ENCODE measurements around the gene METTL1. TPM values are rescaled to one million over a fixed set of nuclear protein-coding genes. Genes with fewer than 3 reads are reported as not detected.
"Not testable (repeated sequence)": the region's sequence is repeated elsewhere in the genome, so short reads cannot be mapped to it uniquely, and the experiment has no call there.

Gene METTL1
- total and polyA plus RNA-seq, 4 donors: 9.5 to 16.2 (median 15.7) TPM

GRCh38 chr12:57721846-57722608, 49.9 kb downstream of the METTL1 start:
- ATAC-seq (ENCODE audit: low FRiP score); H3K9me3 ChIP-seq (ENCODE audit: control insufficient read depth, low read length); H3K27ac ChIP-seq (ENCODE audit: low read depth in 1 of 2, low read length in 2 of 2); DNase-seq; H3K4me3 ChIP-seq (ENCODE audit: low read length in 2 of 2); H3K4me1 ChIP-seq (ENCODE audit: control insufficient read depth in 1 of 2, insufficient read depth in 2 of 2, low read length in 2 of 2); H3K36me3 ChIP-seq (ENCODE audit: control insufficient read depth in 1 of 2, insufficient read depth in 2 of 2, low read length in 1 of 2); H3K27me3 ChIP-seq (ENCODE audit: control insufficient read depth in 1 of 2, insufficient read depth in 2 of 2, low read length in 1 of 2); intact Hi-C loops (cut with DNase I): not testable (repeated sequence)
- 93 to 94% methylated on average over 16 of the region's 16 CpGs for WGBS, 2 donors

- ATAC-seq (ENCODE audit: low FRiP score) (no peak), DNase-seq (no peak)
- Histone ChIP-seq H3K4me3 (ENCODE audit: low read length in 2 of 2) (no peak overlapping the region), H3K27ac (ENCODE audit: low read depth in 1 of 2, low read length in 2 of 2) (no peak overlapping the region), H3K4me1 (ENCODE audit: control insufficient read depth in 1 of 2, insufficient read depth in 2 of 2, low read length in 2 of 2) (no peaks in the 10 kb centered on the region), H3K9me3 (ENCODE audit: control insufficient read depth, low read length) (no peaks in the 10 kb centered on the region), H3K36me3 (ENCODE audit: control insufficient read depth in 1 of 2, insufficient read depth in 2 of 2, low read length in 1 of 2) (peaks cover 3 to 15% of the 10 kb centered on the region in 2 donors), H3K27me3 (ENCODE audit: control insufficient read depth in 1 of 2, insufficient read depth in 2 of 2, low read length in 1 of 2) (no peaks in the 10 kb centered on the region)
- intact Hi-C loops (cut with DNase I): no loop called here
- WGBS, 2 donors: 84 to 88% methylated on average over 11 of the region's 11 CpGs
Measured at GRCh38 chr12:57720606-57721595, 51.0 kb downstream of the METTL1 start.

- no peaks in the 10 kb centered on the region for H3K27me3 ChIP-seq (ENCODE audit: control insufficient read depth in 1 of 2, insufficient read depth in 2 of 2, low read length in 1 of 2)
- intact Hi-C loops (cut with DNase I): no loop called here
- DNase-seq (no peak), ATAC-seq (ENCODE audit: low FRiP score) (no peak)
- 92% methylated on average over 20 of the region's 20 CpGs for WGBS, 2 donors
- peaks cover 3 to 15% of the 10 kb centered on the region in 2 donors for H3K36me3 ChIP-seq (ENCODE audit: control insufficient read depth in 1 of 2, insufficient read depth in 2 of 2, low read length in 1 of 2)
- no peak overlapping the region for H3K27ac ChIP-seq (ENCODE audit: low read depth in 1 of 2, low read length in 2 of 2)
- no peak overlapping the region for H3K4me3 ChIP-seq (ENCODE audit: low read length in 2 of 2)
- H3K9me3 ChIP-seq (ENCODE audit: control insufficient read depth, low read length): no peaks in the 10 kb centered on the region
- no peaks in the 10 kb centered on the region for H3K4me1 ChIP-seq (ENCODE audit: control insufficient read depth in 1 of 2, insufficient read depth in 2 of 2, low read length in 2 of 2)
Measured at GRCh38 chr12:57719777-57720605, 51.9 kb downstream of the METTL1 start.

GRCh38 chr12:57718641-57719528, 53.0 kb downstream of the METTL1 start:
- ATAC-seq (ENCODE audit: low FRiP score): no peak
- intact Hi-C loops (cut with DNase I): no loop called here
- H3K27me3 ChIP-seq (ENCODE audit: control insufficient read depth in 1 of 2, insufficient read depth in 2 of 2, low read length in 1 of 2): no peaks in the 10 kb centered on the region
- no peak overlapping the region for H3K4me3 ChIP-seq (ENCODE audit: low read length in 2 of 2)
- peaks cover 3 to 15% of the 10 kb centered on the region in 2 donors for H3K36me3 ChIP-seq (ENCODE audit: control insufficient read depth in 1 of 2, insufficient read depth in 2 of 2, low read length in 1 of 2)
- WGBS, 2 donors: 95% methylated on average over 15 of the region's 15 CpGs
- H3K9me3 ChIP-seq (ENCODE audit: control insufficient read depth, low read length): no peaks in the 10 kb centered on the region
- no peak for DNase-seq
- no peaks in the 10 kb centered on the region for H3K4me1 ChIP-seq (ENCODE audit: control insufficient read depth in 1 of 2, insufficient read depth in 2 of 2, low read length in 2 of 2)
- H3K27ac ChIP-seq (ENCODE audit: low read depth in 1 of 2, low read length in 2 of 2): no peak overlapping the region

Small RNA genes within 50 kb of the gene (microRNA-seq; reads per million reads assigned to microRNA genes)
- gene MIR6759: 0 reads per million in 2 donors

Other genes starting within 250 kb of the METTL1 start
- gene MBD6, start 249.3 kb downstream of the METTL1 start, total RNA-seq: 10 to 100 TPM; 65.0 to 77.4 TPM
- 10 to 100 TPM in 1 of 2 donors, 1 to 10 TPM in 1; 7.5 to 73.4 TPM for gene MBD6, start 249.3 kb downstream of the METTL1 start, polyA plus RNA-seq
- gene DCTN2, start 224.9 kb downstream of the METTL1 start, total RNA-seq: 100 to 1,000 TPM; 122 to 128 TPM
- 100 to 1,000 TPM; 138 to 159 TPM for gene DCTN2, start 224.9 kb downstream of the METTL1 start, polyA plus RNA-seq
- gene KIF5A, start 222.1 kb downstream of the METTL1 start, total RNA-seq: 1 to 10 TPM; 1.3 to 3.5 TPM
- gene KIF5A, start 222.1 kb downstream of the METTL1 start, polyA plus RNA-seq: under 1 TPM; 0.75 to 0.92 TPM
- gene PIP4K2C, start 180.9 kb downstream of the METTL1 start, total RNA-seq: 10 to 100 TPM; 25.1 to 28.4 TPM
- 10 to 100 TPM; 14.5 to 27.0 TPM for gene PIP4K2C, start 180.9 kb downstream of the METTL1 start, polyA plus RNA-seq
- gene DTX3, start 167.3 kb downstream of the METTL1 start, total RNA-seq: 10 to 100 TPM; 47.2 to 47.4 TPM
- 100 to 1,000 TPM in 1 of 2 donors, 10 to 100 TPM in 1; 14.0 to 123 TPM for gene DTX3, start 167.3 kb downstream of the METTL1 start, polyA plus RNA-seq
- 10 to 100 TPM; 72.0 to 73.0 TPM for gene ARHGEF25, start 160.7 kb downstream of the METTL1 start, total RNA-seq
- gene ARHGEF25, start 160.7 kb downstream of the METTL1 start, polyA plus RNA-seq: 100 to 1,000 TPM in 1 of 2 donors, 10 to 100 TPM in 1; 65.6 to 253 TPM
- 1 to 10 TPM; 5.9 to 6.5 TPM for gene B4GALNT1, start 138.9 kb downstream of the METTL1 start, total RNA-seq
- gene B4GALNT1, start 138.9 kb downstream of the METTL1 start, polyA plus RNA-seq: 1 to 10 TPM; 1.0 to 2.9 TPM
- gene OS9, start 78.0 kb downstream of the METTL1 start, total RNA-seq: 100 to 1,000 TPM; 208 to 252 TPM
- 100 to 1,000 TPM; 139 to 253 TPM for gene OS9, start 78.0 kb downstream of the METTL1 start, polyA plus RNA-seq
- 1 to 10 TPM; 2.6 to 3.6 TPM for gene AGAP2, start 33.4 kb downstream of the METTL1 start, total RNA-seq
- gene AGAP2, start 33.4 kb downstream of the METTL1 start, polyA plus RNA-seq: under 1 TPM; 0.18 to 0.88 TPM
- 10 to 100 TPM; 31.4 to 37.6 TPM for gene TSPAN31, start 27.1 kb downstream of the METTL1 start, total RNA-seq
- gene TSPAN31, start 27.1 kb downstream of the METTL1 start, polyA plus RNA-seq: 10 to 100 TPM; 27.4 to 40.6 TPM
- 10 to 100 TPM; 54.6 to 55.0 TPM for gene CDK4, start 19.8 kb downstream of the METTL1 start, total RNA-seq
- 10 to 100 TPM; 44.7 to 60.4 TPM for gene CDK4, start 19.8 kb downstream of the METTL1 start, polyA plus RNA-seq
- gene MARCHF9, start 17.0 kb downstream of the METTL1 start, total RNA-seq: 10 to 100 TPM; 10.8 to 17.1 TPM
- 10 to 100 TPM in 1 of 2 donors, 1 to 10 TPM in 1; 4.8 to 29.9 TPM for gene MARCHF9, start 17.0 kb downstream of the METTL1 start, polyA plus RNA-seq
- gene CYP27B1, start 5.0 kb downstream of the METTL1 start, total RNA-seq: 1 to 10 TPM in 1 of 2 donors, under 1 TPM in 1; 0.94 to 1.5 TPM
- under 1 TPM in 1 of 2 donors, not detected in 1; 0.28 TPM for gene CYP27B1, start 5.0 kb downstream of the METTL1 start, polyA plus RNA-seq
- gene EEF1AKMT3, start 509 bp upstream of the METTL1 start, total RNA-seq: 10 to 100 TPM in 1 of 2 donors, 1 to 10 TPM in 1; 8.4 to 10.9 TPM
- 1 to 10 TPM; 4.5 to 6.7 TPM for gene EEF1AKMT3, start 509 bp upstream of the METTL1 start, polyA plus RNA-seq
- 10 to 100 TPM; 15.0 to 17.2 TPM for gene TSFM, start 10.7 kb upstream of the METTL1 start, total RNA-seq
- 10 to 100 TPM; 21.4 to 22.9 TPM for gene TSFM, start 10.7 kb upstream of the METTL1 start, polyA plus RNA-seq
- gene AVIL, start 46.6 kb upstream of the METTL1 start, total RNA-seq: 10 to 100 TPM; 11.5 to 26.8 TPM
- gene AVIL, start 46.6 kb upstream of the METTL1 start, polyA plus RNA-seq: 1 to 10 TPM; 5.5 to 7.2 TPM
- gene CTDSP2, start 74.6 kb upstream of the METTL1 start, total RNA-seq: 100 to 1,000 TPM; 187 to 252 TPM
- 10 to 100 TPM; 51.2 to 91.7 TPM for gene CTDSP2, start 74.6 kb upstream of the METTL1 start, polyA plus RNA-seq
- gene ATP23, start 169.5 kb upstream of the METTL1 start, total RNA-seq: 1 to 10 TPM; 3.9 to 5.4 TPM
- gene ATP23, start 169.5 kb upstream of the METTL1 start, polyA plus RNA-seq: 10 to 100 TPM in 1 of 2 donors, 1 to 10 TPM in 1; 3.4 to 19.3 TPM